WTC11 (cell line): ENCODE data around the gene VKORC1.

ENCODE experiments used
- CREB1 ChIP-seq: sonication (generic); formaldehyde crosslinking; IDR thresholded peaks from 2 replicates; pipeline ENCODE4 v1.8.0; 2023; ENCODE audit warnings: mild to moderate bottlenecking, missing genetic modification reagents
- CTCF ChIP-seq: fragments of 200-600 bp; IDR thresholded peaks from 2 replicates; pipeline ENCODE4 v1.8.0; 2022; ENCODE audit warnings: antibody characterized with exemption
- HMGXB4 ChIP-seq: sonication (generic); formaldehyde crosslinking; IDR thresholded peaks from 2 replicates; pipeline ENCODE4 v1.8.1; 2023; ENCODE audit warnings: mild to moderate bottlenecking, moderate library complexity, missing genetic modification reagents
- MXD4 ChIP-seq: fragments of 250-450 bp; sonication (Bioruptor Pico); IDR thresholded peaks from 2 replicates; pipeline ENCODE4 v1.8.0; 2021; ENCODE audit warnings: mild to moderate bottlenecking, moderate library complexity, borderline replicate concordance
- NFYB ChIP-seq: sonication (generic); formaldehyde crosslinking; conservative IDR thresholded peaks from 2 replicates; pipeline ENCODE4 v1.8.0; 2022; ENCODE audit warnings: low read depth, missing genetic modification reagents
- PRDM15 ChIP-seq: sonication (generic); formaldehyde crosslinking; IDR thresholded peaks from 2 replicates; pipeline ENCODE4 v1.8.0; 2022; ENCODE audit warnings: missing genetic modification reagents
- SMAD4 ChIP-seq: sonication (generic); formaldehyde crosslinking; IDR thresholded peaks from 2 replicates; pipeline ENCODE4 v1.8.0; 2022; ENCODE audit warnings: mild to moderate bottlenecking, missing genetic modification reagents
- SP1 ChIP-seq: sonication (generic); formaldehyde crosslinking; conservative IDR thresholded peaks from 2 replicates; pipeline ENCODE4 v1.8.1; 2022; ENCODE audit warnings: missing genetic modification reagents
- ZBTB21 ChIP-seq: sonication (generic); formaldehyde crosslinking; IDR thresholded peaks from 2 replicates; pipeline ENCODE4 v1.8.1; 2023; ENCODE audit warnings: mild to moderate bottlenecking, missing genetic modification reagents, borderline replicate concordance
- ZNF263 ChIP-seq: sonication (generic); formaldehyde crosslinking; IDR thresholded peaks from 2 replicates; pipeline ENCODE4 v1.8.1; 2022; ENCODE audit warnings: low read depth, mild to moderate bottlenecking, moderate library complexity, missing genetic modification reagents
- TF ChIP-seq, protein P1 (sequence below): sonication (generic); formaldehyde crosslinking; IDR thresholded peaks from 2 replicates; pipeline ENCODE4 v1.8.0; 2022; ENCODE audit warnings: mild to moderate bottlenecking, missing genetic modification reagents
- TF ChIP-seq, protein P2 (sequence below): sonication (generic); formaldehyde crosslinking; IDR thresholded peaks from 2 replicates; pipeline ENCODE4 v1.8.0; 2023; ENCODE audit warnings: mild to moderate bottlenecking, missing genetic modification reagents

DNA sequence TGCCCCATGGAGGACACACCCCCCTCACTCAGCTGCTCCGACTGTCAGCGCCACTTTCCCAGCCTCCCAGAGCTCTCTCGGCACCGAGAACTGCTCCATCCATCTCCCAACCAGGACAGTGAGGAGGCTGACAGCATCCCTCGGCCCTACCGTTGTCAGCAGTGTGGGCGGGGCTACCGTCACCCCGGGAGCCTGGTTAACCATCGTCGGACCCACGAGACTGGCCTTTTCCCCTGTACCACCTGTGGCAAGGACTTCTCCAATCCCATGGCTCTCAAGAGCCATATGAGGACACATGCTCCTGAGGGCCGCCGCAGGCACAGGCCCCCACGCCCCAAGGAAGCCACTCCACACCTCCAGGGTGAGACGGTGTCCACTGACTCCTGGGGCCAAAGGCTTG is 18.3 kb downstream of the VKORC1 start:
- TF ChIP-seq CTCF (no peak), SP1 (no peak), HMGXB4 (no peak), SMAD4 (CRISPR knock-in tag) (no peak), ZNF263 (CRISPR knock-in tag) (no peak), CREB1 (CRISPR knock-in tag) (no peak), ZBTB21 (CRISPR knock-in tag) (no peak), PRDM15 (CRISPR knock-in tag) (no peak), NFYB (no peak), MXD4 (CRISPR knock-in tag) (no peak)
- TF ChIP-seq, protein P1, sequence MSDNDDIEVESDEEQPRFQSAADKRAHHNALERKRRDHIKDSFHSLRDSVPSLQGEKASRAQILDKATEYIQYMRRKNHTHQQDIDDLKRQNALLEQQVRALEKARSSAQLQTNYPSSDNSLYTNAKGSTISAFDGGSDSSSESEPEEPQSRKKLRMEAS (CRISPR knock-in tag), result no peak
- TF ChIP-seq, protein P2, sequence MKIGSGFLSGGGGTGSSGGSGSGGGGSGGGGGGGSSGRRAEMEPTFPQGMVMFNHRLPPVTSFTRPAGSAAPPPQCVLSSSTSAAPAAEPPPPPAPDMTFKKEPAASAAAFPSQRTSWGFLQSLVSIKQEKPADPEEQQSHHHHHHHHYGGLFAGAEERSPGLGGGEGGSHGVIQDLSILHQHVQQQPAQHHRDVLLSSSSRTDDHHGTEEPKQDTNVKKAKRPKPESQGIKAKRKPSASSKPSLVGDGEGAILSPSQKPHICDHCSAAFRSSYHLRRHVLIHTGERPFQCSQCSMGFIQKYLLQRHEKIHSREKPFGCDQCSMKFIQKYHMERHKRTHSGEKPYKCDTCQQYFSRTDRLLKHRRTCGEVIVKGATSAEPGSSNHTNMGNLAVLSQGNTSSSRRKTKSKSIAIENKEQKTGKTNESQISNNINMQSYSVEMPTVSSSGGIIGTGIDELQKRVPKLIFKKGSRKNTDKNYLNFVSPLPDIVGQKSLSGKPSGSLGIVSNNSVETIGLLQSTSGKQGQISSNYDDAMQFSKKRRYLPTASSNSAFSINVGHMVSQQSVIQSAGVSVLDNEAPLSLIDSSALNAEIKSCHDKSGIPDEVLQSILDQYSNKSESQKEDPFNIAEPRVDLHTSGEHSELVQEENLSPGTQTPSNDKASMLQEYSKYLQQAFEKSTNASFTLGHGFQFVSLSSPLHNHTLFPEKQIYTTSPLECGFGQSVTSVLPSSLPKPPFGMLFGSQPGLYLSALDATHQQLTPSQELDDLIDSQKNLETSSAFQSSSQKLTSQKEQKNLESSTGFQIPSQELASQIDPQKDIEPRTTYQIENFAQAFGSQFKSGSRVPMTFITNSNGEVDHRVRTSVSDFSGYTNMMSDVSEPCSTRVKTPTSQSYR (CRISPR knock-in tag), result no peak
